ENCODE results near the gene ACOX1. TPM values are rescaled to one million over a fixed set of nuclear protein-coding genes. Genes with fewer than 3 reads are reported as not detected.

The ACOX1 gene
- total and polyA plus RNA-seq, 2 of the 13 experiments (the other 11 are each of a cell fraction or from before 2014, with no cell fraction given), result 86.4 to 120 TPM

DNA sequence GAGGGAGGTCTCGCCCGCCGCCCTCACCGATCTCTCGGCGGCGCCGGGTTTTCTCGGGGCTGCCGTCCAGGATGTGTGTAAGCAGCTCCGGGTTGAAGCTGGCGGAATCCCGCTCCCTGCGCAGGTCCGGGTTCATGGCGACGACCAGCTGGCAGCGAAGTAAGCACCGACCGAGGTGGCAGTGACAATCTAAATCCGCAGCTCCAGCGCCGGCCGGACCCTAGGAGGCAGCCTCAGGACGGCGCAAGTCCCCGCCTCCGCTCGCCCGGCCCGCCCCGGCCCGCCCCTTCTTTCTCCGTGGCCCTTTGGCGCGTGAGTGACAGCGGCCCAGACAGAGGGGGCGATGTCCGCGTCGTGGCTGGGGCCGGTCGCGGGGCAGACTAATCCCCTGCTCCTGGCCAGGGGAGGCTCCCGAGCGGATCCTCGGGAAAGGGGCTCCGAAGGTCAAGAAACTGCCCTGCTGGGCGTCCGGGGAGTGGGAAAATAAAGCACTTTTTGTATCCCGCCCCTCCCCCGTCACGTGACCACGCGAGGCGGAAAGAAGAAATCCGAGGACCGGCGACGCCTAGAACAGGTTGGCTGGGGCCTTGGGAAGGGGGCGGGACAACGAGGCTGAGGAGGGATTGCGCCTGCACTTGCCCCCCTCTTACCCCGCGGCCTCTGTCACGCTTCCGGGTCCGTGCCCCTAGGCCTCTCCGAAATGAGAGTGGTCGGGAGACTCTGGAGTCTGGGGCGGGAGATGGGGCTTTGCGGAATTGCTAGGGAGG, at the start of gene ACOX1, which contains the start of gene TEN1 (continued):
- TF ChIP-seq, protein P1, sequence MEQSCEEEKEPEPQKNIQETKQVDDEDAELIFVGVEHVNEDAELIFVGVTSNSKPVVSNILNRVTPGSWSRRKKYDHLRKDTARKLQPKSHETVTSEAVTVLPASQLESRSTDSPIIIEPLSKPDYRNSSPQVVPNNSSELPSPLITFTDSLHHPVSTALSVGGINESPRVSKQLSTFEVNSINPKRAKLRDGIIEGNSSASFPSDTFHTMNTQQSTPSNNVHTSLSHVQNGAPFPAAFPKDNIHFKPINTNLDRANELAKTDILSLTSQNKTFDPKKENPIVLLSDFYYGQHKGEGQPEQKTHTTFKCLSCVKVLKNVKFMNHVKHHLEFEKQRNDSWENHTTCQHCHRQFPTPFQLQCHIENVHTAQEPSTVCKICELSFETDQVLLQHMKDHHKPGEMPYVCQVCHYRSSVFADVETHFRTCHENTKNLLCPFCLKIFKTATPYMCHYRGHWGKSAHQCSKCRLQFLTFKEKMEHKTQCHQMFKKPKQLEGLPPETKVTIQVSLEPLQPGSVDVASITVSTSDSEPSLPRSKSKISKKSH (CRISPR knock-in tag; IDR thresholded peaks at IDR 0.05; ENCODE audit: borderline replicate concordance), result 0 out of 2 replicates have a peak, but pooled peaks have one; percentile 20
- TF ChIP-seq TFDP2 (CRISPR knock-in tag; IDR thresholded peaks at IDR 0.05), result peak; percentile 67
- peak; percentile 58 for TF ChIP-seq ZNF776 (CRISPR knock-in tag; IDR thresholded peaks at IDR 0.05)
- peak; percentile 48; the same call in 1 of the 2 replicates for TF ChIP-seq FOSL2 (CRISPR knock-in tag; IDR thresholded peaks at IDR 0.05)
- TF ChIP-seq, protein P2, sequence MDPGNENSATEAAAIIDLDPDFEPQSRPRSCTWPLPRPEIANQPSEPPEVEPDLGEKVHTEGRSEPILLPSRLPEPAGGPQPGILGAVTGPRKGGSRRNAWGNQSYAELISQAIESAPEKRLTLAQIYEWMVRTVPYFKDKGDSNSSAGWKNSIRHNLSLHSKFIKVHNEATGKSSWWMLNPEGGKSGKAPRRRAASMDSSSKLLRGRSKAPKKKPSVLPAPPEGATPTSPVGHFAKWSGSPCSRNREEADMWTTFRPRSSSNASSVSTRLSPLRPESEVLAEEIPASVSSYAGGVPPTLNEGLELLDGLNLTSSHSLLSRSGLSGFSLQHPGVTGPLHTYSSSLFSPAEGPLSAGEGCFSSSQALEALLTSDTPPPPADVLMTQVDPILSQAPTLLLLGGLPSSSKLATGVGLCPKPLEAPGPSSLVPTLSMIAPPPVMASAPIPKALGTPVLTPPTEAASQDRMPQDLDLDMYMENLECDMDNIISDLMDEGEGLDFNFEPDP (CRISPR knock-in tag; conservative IDR thresholded peaks at IDR 0.05), result no peak
- TF ChIP-seq ONECUT2 (CRISPR knock-in tag; IDR thresholded peaks at IDR 0.05), result no peak; the same call in 1 of the 2 replicates
- peak; percentile 64 for TF ChIP-seq ATF7-NPFF (CRISPR knock-in tag; IDR thresholded peaks at IDR 0.05; ENCODE audit: low read depth)
- TF ChIP-seq, protein P3, sequence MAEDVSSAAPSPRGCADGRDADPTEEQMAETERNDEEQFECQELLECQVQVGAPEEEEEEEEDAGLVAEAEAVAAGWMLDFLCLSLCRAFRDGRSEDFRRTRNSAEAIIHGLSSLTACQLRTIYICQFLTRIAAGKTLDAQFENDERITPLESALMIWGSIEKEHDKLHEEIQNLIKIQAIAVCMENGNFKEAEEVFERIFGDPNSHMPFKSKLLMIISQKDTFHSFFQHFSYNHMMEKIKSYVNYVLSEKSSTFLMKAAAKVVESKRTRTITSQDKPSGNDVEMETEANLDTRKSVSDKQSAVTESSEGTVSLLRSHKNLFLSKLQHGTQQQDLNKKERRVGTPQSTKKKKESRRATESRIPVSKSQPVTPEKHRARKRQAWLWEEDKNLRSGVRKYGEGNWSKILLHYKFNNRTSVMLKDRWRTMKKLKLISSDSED (CRISPR knock-in tag; IDR thresholded peaks at IDR 0.05), result no peak
- no peak for TF ChIP-seq ZNF569 (CRISPR knock-in tag; IDR thresholded peaks at IDR 0.05; ENCODE audit: borderline replicate concordance)
- peak; percentile 76 for TF ChIP-seq CREM (IDR thresholded peaks at IDR 0.05)
- TF ChIP-seq CREM (CRISPR knock-in tag; IDR thresholded peaks at IDR 0.05), result no peak
- peak; percentile 92; the same call in 1 of the 2 replicates for TF ChIP-seq BATF2 (CRISPR knock-in tag; IDR thresholded peaks at IDR 0.05)
- TF ChIP-seq NAIF1 (CRISPR knock-in tag; IDR thresholded peaks at IDR 0.05; ENCODE audit: borderline replicate concordance), result peak; percentile 77; the same call in 1 of the 2 replicates
- peak; percentile 79 for TF ChIP-seq CEBPG (CRISPR knock-in tag; IDR thresholded peaks at IDR 0.05)
- TF ChIP-seq ZNF496 (CRISPR knock-in tag; IDR thresholded peaks at IDR 0.05; ENCODE audit: insufficient replicate concordance), result no peak
- peak; percentile 25 for TF ChIP-seq IKZF4 (CRISPR knock-in tag; IDR thresholded peaks at IDR 0.05; ENCODE audit: borderline replicate concordance, low read depth, not compliant biosample characterization)
- peak; percentile 96; the same call in 1 of the 2 replicates for TF ChIP-seq REL (CRISPR knock-in tag; conservative IDR thresholded peaks at IDR 0.05)
- TF ChIP-seq, protein P4, sequence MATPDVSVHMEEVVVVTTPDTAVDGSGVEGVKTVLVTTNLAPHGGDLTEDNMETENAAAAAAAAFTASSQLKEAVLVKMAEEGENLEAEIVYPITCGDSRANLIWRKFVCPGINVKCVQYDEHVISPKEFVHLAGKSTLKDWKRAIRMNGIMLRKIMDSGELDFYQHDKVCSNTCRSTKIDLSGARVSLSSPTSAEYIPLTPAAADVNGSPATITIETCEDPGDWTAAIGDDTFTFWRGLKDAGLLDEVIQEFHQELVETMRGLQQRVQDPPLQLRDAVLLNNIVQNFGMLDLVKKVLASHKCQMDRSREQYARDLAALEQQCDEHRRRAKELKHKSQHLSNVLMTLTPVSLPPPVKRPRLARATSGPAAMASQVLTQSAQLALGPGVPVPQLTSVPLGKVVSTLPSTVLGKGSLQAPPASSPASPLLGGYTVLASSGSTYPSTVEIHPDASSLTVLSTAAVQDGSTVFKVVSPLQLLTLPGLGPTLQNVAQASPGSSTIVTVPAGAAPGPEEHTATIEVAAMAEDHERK (CRISPR knock-in tag; IDR thresholded peaks at IDR 0.05; ENCODE audit: low read depth), result no peak
- TF ChIP-seq ZNF746 (CRISPR knock-in tag; IDR thresholded peaks at IDR 0.05), result peak; percentile 92
- TF ChIP-seq YY1 (IDR thresholded peaks at IDR 0.05; ENCODE audit: insufficient read depth, insufficient replicate concordance, low read depth, low read length), result peak; percentile 83
- no peak for TF ChIP-seq SCMH1 (CRISPR knock-in tag; IDR thresholded peaks at IDR 0.05; ENCODE audit: borderline replicate concordance)
